Endothelial cell (in vitro differentiated cells): ENCODE results near the gene RENBP. TPM values are rescaled to one million over a fixed set of nuclear protein-coding genes. Genes with fewer than 3 reads are reported as not detected.

Experiments
- DNase-seq: peaks from one replicate; pipeline ENCODE4 v3.0.0; 2021; ENCODE audit warnings: low spot score
- H3K27ac Mint-ChIP-seq: one replicate; pipeline ENCODE4 v1.8.0; 2021; ENCODE audit warnings: mixed read lengths, inconsistent platforms; ENCODE audit not compliant: unreplicated experiment
- H3K27me3 Mint-ChIP-seq: one replicate; pipeline ENCODE4 v1.8.0; 2021; ENCODE audit warnings: mild to moderate bottlenecking, moderate library complexity, mixed read lengths, inconsistent platforms; ENCODE audit not compliant: unreplicated experiment
- H3K36me3 Mint-ChIP-seq: one replicate; pipeline ENCODE4 v1.8.0; 2021; ENCODE audit warnings: mild to moderate bottlenecking, low read depth, mixed read lengths, inconsistent platforms; ENCODE audit not compliant: unreplicated experiment
- H3K4me1 Mint-ChIP-seq: one replicate; pipeline ENCODE4 v1.8.0; 2021; ENCODE audit warnings: mild to moderate bottlenecking, mixed read lengths, inconsistent platforms; ENCODE audit not compliant: unreplicated experiment
- H3K4me3 Mint-ChIP-seq: one replicate; pipeline ENCODE4 v1.8.0; 2021; ENCODE audit warnings: mild to moderate bottlenecking, mixed read lengths, inconsistent platforms; ENCODE audit not compliant: unreplicated experiment
- H3K9me3 Mint-ChIP-seq: one replicate; pipeline ENCODE4 v1.8.0; 2021; ENCODE audit warnings: mixed read lengths, inconsistent platforms; ENCODE audit not compliant: unreplicated experiment
- total RNA-seq: library from RNA; stranded (reverse); fragmentation: NEBNext Ultra II Directional; extraction: Animal tissue kit (Norgen Biotek cat#: 25700); gene quantifications from one replicate; pipeline ENCODE4 v1.2.1, GENCODE V29; 2021; ENCODE audit not compliant: unreplicated experiment
- TF ChIP-seq, protein P1 (sequence below): fragments of 200-600 bp; sonication (generic); IDR thresholded peaks from one replicate; pipeline ENCODE4 v1.5.0; 2021; ENCODE audit warnings: antibody characterized with exemption; ENCODE audit not compliant: unreplicated experiment

The RENBP gene
- total RNA-seq, 1 donor from 2014 or later: 19.3 TPM

DNA sequence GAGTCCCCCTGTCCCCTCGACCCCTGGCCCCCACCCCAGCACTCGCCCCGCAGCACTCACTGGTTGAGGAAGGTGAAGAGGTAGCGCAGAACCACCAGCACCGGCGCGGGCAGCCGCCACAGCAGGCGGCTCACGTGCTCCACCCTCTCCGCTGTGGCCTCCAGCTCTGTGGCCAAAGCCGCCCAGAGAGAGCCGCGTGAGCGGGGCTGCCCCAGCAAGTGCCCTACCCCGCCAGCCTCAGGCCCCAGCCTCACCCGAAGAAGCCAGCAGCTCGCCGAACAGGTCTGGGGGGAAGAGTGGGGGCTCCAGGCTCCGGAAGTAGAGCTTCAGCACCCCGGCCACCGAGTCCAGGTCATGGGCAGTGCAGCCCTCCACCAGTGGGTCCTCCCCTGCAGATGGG lies 34.0 kb downstream of the RENBP start:
- peaks cover 4% of the 10 kb centered on the region for H3K36me3 Mint-ChIP-seq
- H3K27me3 Mint-ChIP-seq: no peaks in the 10 kb centered on the region
- H3K9me3 Mint-ChIP-seq: no peaks in the 10 kb centered on the region
- H3K4me3 Mint-ChIP-seq: no peak overlapping the region
- no peak for DNase-seq
- H3K4me1 Mint-ChIP-seq: no peaks in the 10 kb centered on the region
- no peak overlapping the region for H3K27ac Mint-ChIP-seq
- TF ChIP-seq, protein P1, sequence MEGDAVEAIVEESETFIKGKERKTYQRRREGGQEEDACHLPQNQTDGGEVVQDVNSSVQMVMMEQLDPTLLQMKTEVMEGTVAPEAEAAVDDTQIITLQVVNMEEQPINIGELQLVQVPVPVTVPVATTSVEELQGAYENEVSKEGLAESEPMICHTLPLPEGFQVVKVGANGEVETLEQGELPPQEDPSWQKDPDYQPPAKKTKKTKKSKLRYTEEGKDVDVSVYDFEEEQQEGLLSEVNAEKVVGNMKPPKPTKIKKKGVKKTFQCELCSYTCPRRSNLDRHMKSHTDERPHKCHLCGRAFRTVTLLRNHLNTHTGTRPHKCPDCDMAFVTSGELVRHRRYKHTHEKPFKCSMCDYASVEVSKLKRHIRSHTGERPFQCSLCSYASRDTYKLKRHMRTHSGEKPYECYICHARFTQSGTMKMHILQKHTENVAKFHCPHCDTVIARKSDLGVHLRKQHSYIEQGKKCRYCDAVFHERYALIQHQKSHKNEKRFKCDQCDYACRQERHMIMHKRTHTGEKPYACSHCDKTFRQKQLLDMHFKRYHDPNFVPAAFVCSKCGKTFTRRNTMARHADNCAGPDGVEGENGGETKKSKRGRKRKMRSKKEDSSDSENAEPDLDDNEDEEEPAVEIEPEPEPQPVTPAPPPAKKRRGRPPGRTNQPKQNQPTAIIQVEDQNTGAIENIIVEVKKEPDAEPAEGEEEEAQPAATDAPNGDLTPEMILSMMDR: no peak

DNA sequence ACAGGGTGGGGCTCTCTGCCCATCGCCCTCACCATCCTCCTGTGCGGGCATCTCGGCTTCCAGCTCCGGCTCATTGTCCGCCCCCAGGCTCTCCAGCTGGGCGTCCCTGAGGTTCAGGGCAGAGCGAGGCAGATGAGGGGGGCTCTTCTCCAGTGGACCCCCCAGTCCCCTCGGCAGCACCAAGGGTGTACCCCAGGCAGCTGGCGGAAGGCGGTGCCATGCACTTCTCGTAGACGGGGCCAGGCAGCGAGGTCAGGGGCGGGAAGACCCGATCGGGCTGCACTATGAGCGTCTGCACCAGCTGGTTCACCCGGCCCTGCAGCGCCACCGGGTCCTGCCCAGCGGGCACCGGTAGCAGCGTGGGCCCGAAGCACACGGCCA lies 34.5 kb downstream of the RENBP start:
- Mint-ChIP-seq H3K27me3 (no peaks in the 10 kb centered on the region), H3K9me3 (no peaks in the 10 kb centered on the region), H3K27ac (no peak overlapping the region), H3K36me3 (peaks cover 4% of the 10 kb centered on the region), H3K4me3 (no peak overlapping the region), H3K4me1 (peaks cover under 1% of the 10 kb centered on the region)
- no peak for DNase-seq
- TF ChIP-seq, protein P1: no peak

DNA sequence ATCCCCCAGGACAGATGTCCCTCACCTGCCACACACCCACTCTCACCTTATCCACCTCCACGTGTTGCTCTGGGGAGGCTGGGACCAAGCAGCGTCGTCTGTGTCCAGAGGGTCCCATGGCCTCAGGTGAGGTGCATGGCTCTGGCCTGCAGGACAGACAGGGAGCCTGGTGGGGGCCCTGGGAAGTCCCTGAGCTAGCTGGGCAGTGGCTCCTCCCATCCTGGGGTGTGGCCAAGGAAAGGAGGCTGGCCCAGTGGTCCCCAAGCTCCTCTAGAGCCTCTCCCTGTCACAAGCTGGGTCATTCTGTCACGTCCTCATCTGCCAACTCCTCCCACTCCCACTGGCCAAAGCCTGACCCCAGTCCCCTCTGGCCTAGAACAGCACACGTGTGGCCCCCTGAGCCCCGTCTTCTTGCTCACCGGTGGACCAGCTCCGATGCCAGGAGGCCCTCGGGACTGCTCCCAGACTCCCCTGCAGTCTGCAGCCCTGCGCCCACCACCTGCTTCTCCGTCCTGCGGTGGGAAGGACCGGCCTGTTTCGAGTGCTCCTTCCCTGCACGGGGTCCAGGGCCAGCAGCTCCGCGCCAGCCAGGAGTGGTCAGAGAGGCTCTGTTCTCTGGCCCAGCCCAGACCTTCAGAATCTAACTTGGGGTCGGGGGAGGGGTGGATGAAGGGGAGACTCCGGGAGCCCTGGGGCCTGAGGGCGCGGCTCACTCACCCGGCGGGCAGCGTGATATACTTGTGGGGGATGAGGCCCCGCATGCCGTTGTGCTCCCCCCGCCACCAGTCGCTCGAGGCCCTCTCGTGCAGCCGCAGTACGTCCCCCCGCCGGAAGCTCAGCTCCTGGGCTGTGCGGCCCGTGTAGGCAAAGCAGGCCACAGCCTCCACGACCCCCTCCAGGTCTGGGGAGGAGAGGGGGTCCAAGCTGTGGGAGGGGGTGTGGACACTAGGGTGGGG lies 35.1 kb downstream of the RENBP start:
- TF ChIP-seq, protein P1: no peak
- Mint-ChIP-seq H3K4me1 (peaks cover 3% of the 10 kb centered on the region), H3K27me3 (no peaks in the 10 kb centered on the region), H3K36me3 (peaks cover 4% of the 10 kb centered on the region), H3K27ac (no peak overlapping the region), H3K9me3 (no peaks in the 10 kb centered on the region), H3K4me3 (no peak overlapping the region)
- DNase-seq: no peak

DNA sequence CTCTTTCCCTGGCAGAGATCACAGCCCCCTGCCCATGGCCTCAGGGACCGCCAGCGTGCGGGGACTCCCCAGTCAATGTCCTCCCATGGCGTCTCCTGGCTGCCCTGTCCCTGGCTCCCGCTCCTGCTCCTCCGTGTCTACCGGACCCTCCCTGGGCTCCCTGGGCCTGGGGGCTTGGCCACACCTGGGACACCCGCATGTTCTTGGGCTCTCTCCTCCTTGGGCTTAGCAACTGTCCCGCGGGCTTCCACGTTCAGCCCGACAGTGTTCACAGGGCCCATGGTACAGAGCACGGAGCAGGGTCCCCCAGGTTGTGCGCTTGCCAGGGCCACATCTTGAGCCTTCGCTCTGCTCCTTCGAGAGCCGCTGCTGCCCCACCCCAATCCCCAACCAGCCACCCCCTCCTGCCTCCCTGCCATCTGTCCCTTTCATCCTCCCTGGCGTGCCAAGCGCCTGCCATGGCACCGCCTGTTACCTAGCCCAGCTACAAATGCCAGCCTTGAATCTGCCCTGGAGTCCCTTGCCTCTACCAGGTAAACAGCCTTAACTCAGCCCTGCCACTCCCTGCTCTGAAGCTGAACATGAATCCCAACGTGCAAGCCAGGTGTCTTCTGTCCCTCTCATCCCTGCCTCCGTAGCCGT lies 36.1 kb downstream of the RENBP start:
- no peak overlapping the region for H3K27ac Mint-ChIP-seq
- TF ChIP-seq, protein P1: no peak
- peaks cover 4% of the 10 kb centered on the region for H3K36me3 Mint-ChIP-seq
- no peaks in the 10 kb centered on the region for H3K9me3 Mint-ChIP-seq
- H3K4me1 Mint-ChIP-seq: peaks cover 10% of the 10 kb centered on the region
- peaks cover 3% of the 10 kb centered on the region for H3K27me3 Mint-ChIP-seq
- no peak overlapping the region for H3K4me3 Mint-ChIP-seq
- DNase-seq: no peak

DNA sequence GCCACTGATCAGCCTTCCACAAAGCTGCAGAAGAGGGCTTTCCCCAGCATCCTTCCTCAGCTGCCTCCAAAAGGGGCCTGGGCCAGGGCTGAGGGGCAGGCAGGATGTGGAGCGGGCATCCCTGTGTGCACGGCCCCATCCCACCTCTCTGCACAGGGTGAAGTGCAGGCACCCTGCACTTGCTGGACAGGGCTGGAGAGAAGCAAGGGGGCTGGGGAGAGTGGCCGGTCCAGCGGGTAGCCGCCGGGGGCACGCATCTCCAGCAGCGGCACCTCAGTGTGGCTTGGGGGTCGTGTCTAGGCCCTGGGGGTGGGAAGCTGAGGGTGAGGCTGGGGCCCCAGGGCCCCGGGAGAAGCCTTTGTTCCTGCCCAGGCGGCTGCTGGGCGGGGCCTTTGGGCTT lies 37.0 kb downstream of the RENBP start:
- Mint-ChIP-seq H3K36me3 (peaks cover 4% of the 10 kb centered on the region), H3K27ac (no peak overlapping the region), H3K9me3 (no peaks in the 10 kb centered on the region), H3K4me3 (no peak overlapping the region), H3K27me3 (peaks cover 5% of the 10 kb centered on the region), H3K4me1 (peaks cover 13% of the 10 kb centered on the region)
- TF ChIP-seq, protein P1: no peak
- no peak for DNase-seq
